ENCODE data around the gene IP6K3.

IP6K3 gene

GRCh38 chr6:33746036-33746600 lies 587 bp downstream of the IP6K3 start:
- DNase-seq: peak; percentile 26
- in situ Hi-C loops (cut with HindIII; ENCODE audit: low pct_ligation_motif_present, low pct_unique_long_range_greater_than_20kb, low sequenced_read_pairs): no loop called here

GRCh38 chr6:33745548-33745947 lies 1.2 kb downstream of the IP6K3 start:
- peak; percentile 31 for DNase-seq
- in situ Hi-C loops (cut with HindIII; ENCODE audit: low pct_ligation_motif_present, low pct_unique_long_range_greater_than_20kb, low sequenced_read_pairs): no loop called here

DNA sequence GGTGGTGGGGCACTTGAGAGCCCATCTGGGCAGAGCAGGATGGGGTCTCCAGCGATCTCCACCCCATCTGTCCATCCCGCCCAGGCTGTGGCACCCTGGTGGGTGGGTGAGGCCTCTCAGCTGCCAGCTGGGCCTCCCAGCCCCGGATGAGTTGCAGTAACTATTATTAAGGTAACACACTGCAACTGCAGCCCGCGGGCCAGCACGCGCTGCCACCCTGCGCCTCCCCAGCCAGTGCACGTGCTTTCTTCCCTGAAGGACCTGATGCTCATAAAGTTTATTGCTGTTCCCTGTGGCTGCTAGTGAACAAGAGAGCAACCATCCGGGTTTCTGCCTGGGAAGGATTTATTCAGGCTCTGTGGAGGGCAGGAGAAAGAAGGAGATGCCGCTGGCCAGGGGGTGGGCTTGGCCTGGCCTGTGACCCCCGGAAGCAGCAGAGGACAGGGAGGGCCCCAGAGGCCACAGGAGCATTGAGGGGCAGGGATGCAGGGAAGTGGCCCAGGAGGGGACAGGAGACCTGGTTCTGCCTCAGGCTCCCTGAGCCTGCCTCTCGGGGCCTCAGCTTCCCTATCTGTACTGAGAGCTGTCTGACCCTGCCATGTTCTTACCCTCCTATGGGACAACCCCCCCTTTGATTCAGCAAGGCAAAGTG lies 1.7 kb downstream of the IP6K3 start:
- no peak for DNase-seq
- in situ Hi-C loops (cut with HindIII; ENCODE audit: low pct_ligation_motif_present, low pct_unique_long_range_greater_than_20kb, low sequenced_read_pairs): no loop called here

GRCh38 chr6:33744001-33744848 lies 2.5 kb downstream of the IP6K3 start:
- DNase-seq: peak; percentile 63
- in situ Hi-C loops (cut with HindIII; ENCODE audit: low pct_ligation_motif_present, low pct_unique_long_range_greater_than_20kb, low sequenced_read_pairs): no loop called here

DNA sequence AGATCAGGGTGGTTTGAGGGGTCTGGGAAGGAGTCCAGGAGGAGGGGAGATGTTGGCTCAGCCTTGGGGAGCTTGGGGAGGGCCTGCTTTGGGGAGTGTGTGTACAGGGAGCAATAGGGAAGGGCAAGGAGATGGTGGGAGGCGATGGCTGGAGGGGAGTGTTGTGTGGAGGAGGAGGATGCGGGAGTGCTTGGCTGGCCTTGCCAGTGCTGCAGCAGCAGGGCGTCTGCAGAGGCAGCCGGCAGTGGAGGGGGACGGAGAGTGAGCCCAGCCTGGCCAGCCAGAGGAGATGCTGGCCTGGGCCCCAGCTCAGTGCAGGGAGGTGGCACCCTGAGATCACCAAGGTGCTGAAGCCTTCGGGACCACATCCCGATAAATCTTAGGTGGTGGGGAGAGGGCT lies 3.9 kb downstream of the IP6K3 start:
- DNase-seq: no peak
- in situ Hi-C loops (cut with HindIII; ENCODE audit: low pct_ligation_motif_present, low pct_unique_long_range_greater_than_20kb, low sequenced_read_pairs): no loop called here

GRCh38 chr6:33742092-33742491 lies 4.6 kb downstream of the IP6K3 start:
- no peak for DNase-seq

GRCh38 chr6:33740794-33741193 lies 5.9 kb downstream of the IP6K3 start:
- in situ Hi-C loops (cut with HindIII; ENCODE audit: low pct_ligation_motif_present, low pct_unique_long_range_greater_than_20kb, low sequenced_read_pairs): no loop called here
- no peak for DNase-seq

More at GRCh38 chr6:33742092-33742491, 4.6 kb downstream of the IP6K3 start:
- in situ Hi-C loops (cut with HindIII; ENCODE audit: low pct_ligation_motif_present, low pct_unique_long_range_greater_than_20kb, low sequenced_read_pairs): no loop called here

GRCh38 chr6:33740204-33740608 lies 6.5 kb downstream of the IP6K3 start:
- in situ Hi-C loops (cut with HindIII; ENCODE audit: low pct_ligation_motif_present, low pct_unique_long_range_greater_than_20kb, low sequenced_read_pairs): no loop called here
- no peak for DNase-seq

- no peak for DNase-seq
- in situ Hi-C loops (cut with HindIII; ENCODE audit: low pct_ligation_motif_present, low pct_unique_long_range_greater_than_20kb, low sequenced_read_pairs): no loop called here
Measured at GRCh38 chr6:33739571-33739970, 7.1 kb downstream of the IP6K3 start.

GRCh38 chr6:33738879-33739278 lies 7.8 kb downstream of the IP6K3 start:
- DNase-seq: no peak
- in situ Hi-C loops (cut with HindIII; ENCODE audit: low pct_ligation_motif_present, low pct_unique_long_range_greater_than_20kb, low sequenced_read_pairs): no loop called here

GRCh38 chr6:33738153-33738552 lies 8.6 kb downstream of the IP6K3 start:
- DNase-seq: no peak
- in situ Hi-C loops (cut with HindIII; ENCODE audit: low pct_ligation_motif_present, low pct_unique_long_range_greater_than_20kb, low sequenced_read_pairs): no loop called here

GRCh38 chr6:33737267-33738026 lies 9.3 kb downstream of the IP6K3 start:
- DNase-seq: no peak
- in situ Hi-C loops (cut with HindIII; ENCODE audit: low pct_ligation_motif_present, low pct_unique_long_range_greater_than_20kb, low sequenced_read_pairs): no loop called here

DNA sequence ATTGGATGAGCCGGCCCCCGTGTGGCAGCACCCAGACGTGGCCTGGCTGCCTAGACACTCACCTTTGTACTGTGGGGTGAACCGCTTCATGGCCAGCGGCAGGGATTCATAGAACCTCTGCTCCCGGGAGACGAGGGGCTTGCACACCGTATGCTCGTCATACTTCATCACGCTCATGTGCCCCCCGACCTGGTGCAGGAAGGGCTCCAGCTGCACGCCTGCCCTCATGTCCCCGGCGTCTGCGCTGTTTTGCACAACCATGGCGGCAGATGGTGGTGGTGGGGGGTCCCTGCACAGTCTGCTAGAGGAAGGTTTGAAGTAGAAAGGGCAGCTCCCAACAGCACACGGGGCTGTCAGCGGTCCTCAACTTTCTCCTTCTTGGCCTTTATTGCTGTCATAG lies 11.5 kb downstream of the IP6K3 start:
- no peak for DNase-seq
- in situ Hi-C loops (cut with HindIII; ENCODE audit: low pct_ligation_motif_present, low pct_unique_long_range_greater_than_20kb, low sequenced_read_pairs): no loop called here

DNA sequence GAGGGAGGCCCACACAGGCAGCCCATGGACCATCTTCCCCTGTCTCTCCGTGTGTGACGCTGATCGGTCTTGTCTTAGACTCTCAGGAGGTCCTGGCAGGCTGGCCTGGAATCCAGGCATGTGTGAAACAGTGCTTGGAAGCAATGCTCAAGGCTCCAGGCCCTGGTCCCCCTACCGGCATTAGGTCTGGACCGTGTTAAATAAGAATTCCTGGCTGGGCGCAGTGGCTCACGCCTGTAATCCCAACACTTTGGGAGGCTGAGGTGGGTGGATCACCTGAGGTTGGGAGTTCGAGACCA lies 13.0 kb downstream of the IP6K3 start:
- in situ Hi-C loops (cut with HindIII; ENCODE audit: low pct_ligation_motif_present, low pct_unique_long_range_greater_than_20kb, low sequenced_read_pairs): no loop called here

GRCh38 chr6:33732817-33733708 lies 13.6 kb downstream of the IP6K3 start:
- in situ Hi-C loops (cut with HindIII; ENCODE audit: low pct_ligation_motif_present, low pct_unique_long_range_greater_than_20kb, low sequenced_read_pairs): no loop called here

More for the DNA sequence above, 13.0 kb downstream of the IP6K3 start:
- DNase-seq: no peak

GRCh38 chr6:33732385-33732784 lies 14.3 kb downstream of the IP6K3 start:
- in situ Hi-C loops (cut with HindIII; ENCODE audit: low pct_ligation_motif_present, low pct_unique_long_range_greater_than_20kb, low sequenced_read_pairs): no loop called here
- DNase-seq: no peak

More at GRCh38 chr6:33732817-33733708, 13.6 kb downstream of the IP6K3 start:
- DNase-seq: no peak

DNA sequence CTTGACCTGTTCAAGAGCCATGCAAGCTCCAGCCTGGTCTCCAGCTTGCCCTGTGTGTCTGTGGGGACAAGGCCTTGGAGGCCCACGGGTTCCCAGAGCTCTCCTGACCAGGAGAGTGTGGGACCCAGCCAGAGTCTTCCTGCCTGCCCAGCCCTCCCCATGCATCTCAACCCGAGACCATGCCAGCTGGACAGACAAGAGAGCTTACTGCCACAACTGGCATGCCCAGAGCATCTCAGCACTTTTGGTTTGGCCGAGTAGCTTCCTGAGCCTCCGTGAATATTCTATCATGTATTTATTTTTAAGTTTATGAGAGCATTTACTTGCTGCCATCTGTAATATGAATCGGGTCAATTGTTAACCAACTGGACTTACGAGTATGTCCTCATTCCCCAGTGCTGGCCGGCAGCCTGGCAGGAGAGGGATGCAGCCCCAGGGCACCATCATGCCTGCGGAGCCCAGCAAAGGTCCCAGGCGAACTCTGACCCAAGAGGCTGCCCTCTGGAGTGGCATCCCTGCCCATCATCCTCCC lies 14.9 kb downstream of the IP6K3 start:
- no peak for DNase-seq
- in situ Hi-C loops (cut with HindIII; ENCODE audit: low pct_ligation_motif_present, low pct_unique_long_range_greater_than_20kb, low sequenced_read_pairs): no loop called here

DNA sequence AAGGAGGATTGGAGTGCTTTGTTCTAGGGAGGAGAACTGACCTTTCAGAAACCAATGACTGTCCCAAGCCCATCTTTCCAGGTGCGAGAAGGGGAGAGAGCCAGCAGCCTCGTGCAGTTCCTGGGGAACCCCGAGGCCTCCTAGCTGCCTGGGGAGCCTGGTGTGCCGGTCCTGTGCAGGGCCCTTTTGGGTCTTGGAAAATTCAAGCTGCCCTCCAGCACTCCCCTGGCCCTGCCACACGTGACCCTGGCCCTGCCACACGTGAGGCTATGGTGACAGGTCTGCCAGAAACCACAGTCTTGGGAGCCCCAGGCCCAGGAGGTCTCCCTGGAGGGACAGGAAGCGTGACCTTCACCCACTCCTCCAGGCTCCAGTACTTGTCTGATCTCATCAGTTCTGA lies 15.7 kb downstream of the IP6K3 start:
- in situ Hi-C loops (cut with HindIII; ENCODE audit: low pct_ligation_motif_present, low pct_unique_long_range_greater_than_20kb, low sequenced_read_pairs): no loop called here

More for the DNA sequence above, 15.7 kb downstream of the IP6K3 start:
- DNase-seq: no peak

All from ACHN (cell line).